WTC11 (cell line): ENCODE data around the gene PKP2. TPM values are rescaled to one million over a fixed set of nuclear protein-coding genes. Genes with fewer than 3 reads are reported as not detected.

Source experiments
- ATAC-seq: fragments of 200-7000 bp; cut with Tn5 transposase; 2 replicates; pipeline ENCODE4 v1.10.0; 2021; ENCODE audit warnings: mild to moderate bottlenecking, moderate library complexity
- CTCF ChIA-PET: fragments of 300-600 bp; sonication (Branson Sonifier 250); formaldehyde crosslinking; loops from one replicate; lab custom pipeline; 2021; ENCODE audit warnings: antibody characterized with exemption; lab: Charles Lee
- POLR2A ChIA-PET: fragments of 350-600 bp; sonication (Branson Sonifier 250); formaldehyde crosslinking; loops from one replicate; lab custom pipeline; 2021; ENCODE audit warnings: antibody characterized with exemption; lab: Charles Lee
- DNase-seq: peaks from one replicate; pipeline ENCODE4 v3.0.0; 2021; ENCODE audit warnings: low spot score
- H3K27ac Mint-ChIP-seq: 2 replicates; pipeline ENCODE4 v1.8.0; 2021; ENCODE audit warnings: mixed read lengths
- H3K27me3 Mint-ChIP-seq: 2 replicates; pipeline ENCODE4 v1.8.0; 2021; ENCODE audit warnings: low read depth, mild to moderate bottlenecking, moderate library complexity, mixed read lengths
- H3K36me3 Mint-ChIP-seq: 2 replicates; pipeline ENCODE4 v1.8.0; 2021; ENCODE audit warnings: mixed read lengths
- H3K4me1 Mint-ChIP-seq: 2 replicates; pipeline ENCODE4 v1.8.0; 2022; ENCODE audit warnings: mixed read lengths
- H3K4me3 Mint-ChIP-seq: 2 replicates; pipeline ENCODE4 v1.8.0; 2021; ENCODE audit warnings: mild to moderate bottlenecking, moderate library complexity, mixed read lengths
- H3K9me3 Mint-ChIP-seq: 2 replicates; pipeline ENCODE4 v1.8.0; 2021; ENCODE audit warnings: mixed read lengths
- ARID4B ChIP-seq: sonication (generic); formaldehyde crosslinking; IDR thresholded peaks from 2 replicates; pipeline ENCODE4 v1.8.0; 2023; ENCODE audit warnings: missing genetic modification reagents, mild to moderate bottlenecking, borderline replicate concordance
- ATF6 ChIP-seq: sonication (generic); formaldehyde crosslinking; IDR thresholded peaks from 2 replicates; pipeline ENCODE4 v1.8.1; 2023; ENCODE audit warnings: mild to moderate bottlenecking, missing genetic modification reagents
- CREM ChIP-seq: sonication (generic); formaldehyde crosslinking; IDR thresholded peaks from 2 replicates; pipeline ENCODE4 v1.8.1; 2022; ENCODE audit warnings: mild to moderate bottlenecking, missing genetic modification reagents, moderate library complexity
- ELF4 ChIP-seq: sonication (generic); formaldehyde crosslinking; IDR thresholded peaks from 2 replicates; pipeline ENCODE4 v1.8.1; 2022; ENCODE audit warnings: low read depth, mild to moderate bottlenecking, moderate library complexity, missing genetic modification reagents
- FOXJ3 ChIP-seq: sonication (generic); formaldehyde crosslinking; IDR thresholded peaks from 2 replicates; pipeline ENCODE4 v1.9.0; 2021; ENCODE audit warnings: missing genetic modification reagents, mild to moderate bottlenecking, borderline replicate concordance
- GABPB1 ChIP-seq: sonication (generic); formaldehyde crosslinking; IDR thresholded peaks from 2 replicates; pipeline ENCODE4 v1.8.1; 2023; ENCODE audit warnings: mild to moderate bottlenecking, missing genetic modification reagents
- GRHL2 ChIP-seq: fragments of 250-450 bp; sonication (Bioruptor Pico); IDR thresholded peaks from 2 replicates; pipeline ENCODE4 v1.8.0; 2022; ENCODE audit warnings: mild to moderate bottlenecking, moderate library complexity; ENCODE audit not compliant: insufficient replicate concordance, severe bottlenecking
- JAZF1 ChIP-seq: fragments of 250-450 bp; sonication (Bioruptor Pico); IDR thresholded peaks from 2 replicates; pipeline ENCODE4 v1.9.0; 2021; ENCODE audit warnings: moderate library complexity, mild to moderate bottlenecking, inconsistent platforms
- MXD4 ChIP-seq: fragments of 250-450 bp; sonication (Bioruptor Pico); IDR thresholded peaks from 2 replicates; pipeline ENCODE4 v1.8.0; 2021; ENCODE audit warnings: mild to moderate bottlenecking, moderate library complexity, borderline replicate concordance
- NFYB ChIP-seq: sonication (generic); formaldehyde crosslinking; conservative IDR thresholded peaks from 2 replicates; pipeline ENCODE4 v1.8.0; 2022; ENCODE audit warnings: low read depth, missing genetic modification reagents
- TCF7 ChIP-seq: sonication (generic); formaldehyde crosslinking; IDR thresholded peaks from 2 replicates; pipeline ENCODE4 v1.8.0; 2022; ENCODE audit warnings: mild to moderate bottlenecking, low read depth, missing genetic modification reagents, moderate library complexity
- TEAD1 ChIP-seq: sonication (generic); formaldehyde crosslinking; IDR thresholded peaks from 2 replicates; pipeline ENCODE4 v1.8.0; 2022; ENCODE audit warnings: mild to moderate bottlenecking, missing genetic modification reagents
- ZNF219 ChIP-seq: sonication (generic); formaldehyde crosslinking; IDR thresholded peaks from 2 replicates; pipeline ENCODE4 v1.8.0; 2023; ENCODE audit warnings: missing genetic modification reagents, mild to moderate bottlenecking, borderline replicate concordance
- ZNF512 ChIP-seq: sonication (generic); formaldehyde crosslinking; IDR thresholded peaks from 2 replicates; pipeline ENCODE4 v1.8.1; 2022; ENCODE audit warnings: missing genetic modification reagents, borderline replicate concordance
- total RNA-seq: library from RNA; stranded (reverse); gene quantifications from 3 replicates; pipeline ENCODE4 v1.2.3, GENCODE V29; 2021
- TF ChIP-seq, protein P1 (sequence below): sonication (generic); formaldehyde crosslinking; IDR thresholded peaks from 2 replicates; pipeline ENCODE4 v1.8.1; 2022; ENCODE audit warnings: low read depth, mild to moderate bottlenecking, moderate library complexity, missing genetic modification reagents, borderline replicate concordance
- TF ChIP-seq, protein P2 (sequence below): fragments of 250-450 bp; sonication (Bioruptor Pico); IDR thresholded peaks from 2 replicates; pipeline ENCODE4 v1.9.0; 2021; ENCODE audit warnings: mild to moderate bottlenecking
- TF ChIP-seq, protein P3 (sequence below): sonication (generic); formaldehyde crosslinking; IDR thresholded peaks from 2 replicates; pipeline ENCODE4 v1.8.1; 2022; ENCODE audit warnings: mild to moderate bottlenecking, moderate library complexity, missing genetic modification reagents
- TF ChIP-seq, protein P4 (sequence below): sonication (generic); formaldehyde crosslinking; IDR thresholded peaks from 2 replicates; pipeline ENCODE4 v1.8.0; 2022; ENCODE audit warnings: mild to moderate bottlenecking, missing genetic modification reagents

PKP2 gene
- total RNA-seq, 1 experiment from 2014 or later, result 22.0 TPM

DNA sequence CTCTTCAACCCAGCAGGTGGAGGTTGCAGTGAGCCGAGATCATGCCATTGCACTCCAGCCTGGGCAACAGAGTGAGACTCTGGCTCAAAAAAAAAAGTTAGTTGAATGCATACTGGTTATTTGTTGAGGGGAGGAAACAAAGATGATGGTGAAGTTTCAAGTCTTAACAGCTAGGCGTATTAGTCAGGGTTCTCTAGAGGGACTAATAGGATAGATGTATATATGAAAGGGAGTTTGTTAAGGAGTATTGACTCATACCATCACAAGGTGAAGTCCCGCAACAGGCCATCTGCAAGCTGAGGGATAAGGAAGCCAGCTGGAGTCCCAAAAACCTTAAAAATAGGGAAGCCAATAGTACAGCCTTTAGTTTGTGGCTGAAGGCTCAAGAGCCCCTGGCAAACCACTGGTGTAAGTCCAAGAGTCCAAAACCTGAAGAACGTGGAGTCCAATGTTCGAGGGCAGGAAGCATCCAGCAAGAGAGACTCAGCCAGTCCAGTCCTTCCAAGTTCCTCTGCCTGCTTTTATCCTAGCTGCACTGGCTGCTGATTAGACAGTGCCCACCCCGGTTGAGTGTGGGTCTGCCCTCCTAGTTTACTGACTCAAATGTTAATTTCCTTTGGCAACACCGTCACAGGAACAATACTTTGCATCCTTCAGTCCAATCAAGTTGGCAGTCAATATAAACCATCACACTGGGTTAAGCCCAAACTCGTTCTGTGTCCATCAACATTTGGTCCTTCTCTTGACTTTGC lies 26.1 kb upstream of the PKP2 start (continued):
- TF ChIP-seq ELF4 (CRISPR knock-in tag) (no peak), NFYB (CRISPR knock-in tag) (no peak)
- TF ChIP-seq, protein P1, sequence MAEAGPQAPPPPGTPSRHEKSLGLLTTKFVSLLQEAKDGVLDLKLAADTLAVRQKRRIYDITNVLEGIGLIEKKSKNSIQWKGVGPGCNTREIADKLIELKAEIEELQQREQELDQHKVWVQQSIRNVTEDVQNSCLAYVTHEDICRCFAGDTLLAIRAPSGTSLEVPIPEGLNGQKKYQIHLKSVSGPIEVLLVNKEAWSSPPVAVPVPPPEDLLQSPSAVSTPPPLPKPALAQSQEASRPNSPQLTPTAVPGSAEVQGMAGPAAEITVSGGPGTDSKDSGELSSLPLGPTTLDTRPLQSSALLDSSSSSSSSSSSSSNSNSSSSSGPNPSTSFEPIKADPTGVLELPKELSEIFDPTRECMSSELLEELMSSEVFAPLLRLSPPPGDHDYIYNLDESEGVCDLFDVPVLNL, result no peak

DNA sequence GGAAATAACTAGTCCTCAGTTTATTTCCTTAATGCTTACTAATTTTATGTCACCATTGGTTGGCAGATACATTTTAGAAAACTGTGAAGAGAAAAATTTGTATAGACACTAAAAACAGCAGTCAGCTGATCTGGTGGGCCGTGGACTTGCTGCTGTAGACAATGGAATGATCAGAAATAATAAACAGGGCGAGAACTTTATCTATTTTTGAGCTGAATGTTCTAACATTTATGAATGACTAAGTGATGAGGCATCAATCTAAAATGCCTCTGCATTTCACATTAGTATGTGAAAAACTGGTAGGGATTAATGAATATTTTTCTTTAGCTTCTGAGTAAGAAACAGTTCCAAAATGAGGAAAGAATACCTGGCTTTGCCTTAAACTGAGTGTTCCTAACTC lies 24.8 kb upstream of the PKP2 start:
- ATAC-seq (no peak), DNase-seq (no peak)
- Mint-ChIP-seq H3K4me3 (no peak overlapping the region), H3K9me3 (no peaks in the 10 kb centered on the region; the same call in 1 of the 2 replicates), H3K36me3 (no peaks in the 10 kb centered on the region), H3K4me1 (no peaks in the 10 kb centered on the region), H3K27ac (no peak overlapping the region), H3K27me3 (no peaks in the 10 kb centered on the region)
- POLR2A ChIA-PET, result no interaction called here
- TF ChIP-seq GRHL2 (CRISPR knock-in tag) (no peak), MXD4 (CRISPR knock-in tag) (no peak), JAZF1 (CRISPR knock-in tag) (no peak), FOXJ3 (CRISPR knock-in tag) (no peak)
- TF ChIP-seq, protein P2, sequence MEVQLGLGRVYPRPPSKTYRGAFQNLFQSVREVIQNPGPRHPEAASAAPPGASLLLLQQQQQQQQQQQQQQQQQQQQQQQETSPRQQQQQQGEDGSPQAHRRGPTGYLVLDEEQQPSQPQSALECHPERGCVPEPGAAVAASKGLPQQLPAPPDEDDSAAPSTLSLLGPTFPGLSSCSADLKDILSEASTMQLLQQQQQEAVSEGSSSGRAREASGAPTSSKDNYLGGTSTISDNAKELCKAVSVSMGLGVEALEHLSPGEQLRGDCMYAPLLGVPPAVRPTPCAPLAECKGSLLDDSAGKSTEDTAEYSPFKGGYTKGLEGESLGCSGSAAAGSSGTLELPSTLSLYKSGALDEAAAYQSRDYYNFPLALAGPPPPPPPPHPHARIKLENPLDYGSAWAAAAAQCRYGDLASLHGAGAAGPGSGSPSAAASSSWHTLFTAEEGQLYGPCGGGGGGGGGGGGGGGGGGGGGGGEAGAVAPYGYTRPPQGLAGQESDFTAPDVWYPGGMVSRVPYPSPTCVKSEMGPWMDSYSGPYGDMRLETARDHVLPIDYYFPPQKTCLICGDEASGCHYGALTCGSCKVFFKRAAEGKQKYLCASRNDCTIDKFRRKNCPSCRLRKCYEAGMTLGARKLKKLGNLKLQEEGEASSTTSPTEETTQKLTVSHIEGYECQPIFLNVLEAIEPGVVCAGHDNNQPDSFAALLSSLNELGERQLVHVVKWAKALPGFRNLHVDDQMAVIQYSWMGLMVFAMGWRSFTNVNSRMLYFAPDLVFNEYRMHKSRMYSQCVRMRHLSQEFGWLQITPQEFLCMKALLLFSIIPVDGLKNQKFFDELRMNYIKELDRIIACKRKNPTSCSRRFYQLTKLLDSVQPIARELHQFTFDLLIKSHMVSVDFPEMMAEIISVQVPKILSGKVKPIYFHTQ, result no peak
- TF ChIP-seq, protein P3, sequence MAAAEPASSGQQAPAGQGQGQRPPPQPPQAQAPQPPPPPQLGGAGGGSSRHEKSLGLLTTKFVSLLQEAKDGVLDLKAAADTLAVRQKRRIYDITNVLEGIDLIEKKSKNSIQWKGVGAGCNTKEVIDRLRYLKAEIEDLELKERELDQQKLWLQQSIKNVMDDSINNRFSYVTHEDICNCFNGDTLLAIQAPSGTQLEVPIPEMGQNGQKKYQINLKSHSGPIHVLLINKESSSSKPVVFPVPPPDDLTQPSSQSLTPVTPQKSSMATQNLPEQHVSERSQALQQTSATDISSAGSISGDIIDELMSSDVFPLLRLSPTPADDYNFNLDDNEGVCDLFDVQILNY (CRISPR knock-in tag), result no peak
- CTCF ChIA-PET, result interaction anchor here (3.0 kb wide), 1 partner anchor 166 kb away, joined by 14 read pairs; the partner anchor contains the start of gene YARS2

DNA sequence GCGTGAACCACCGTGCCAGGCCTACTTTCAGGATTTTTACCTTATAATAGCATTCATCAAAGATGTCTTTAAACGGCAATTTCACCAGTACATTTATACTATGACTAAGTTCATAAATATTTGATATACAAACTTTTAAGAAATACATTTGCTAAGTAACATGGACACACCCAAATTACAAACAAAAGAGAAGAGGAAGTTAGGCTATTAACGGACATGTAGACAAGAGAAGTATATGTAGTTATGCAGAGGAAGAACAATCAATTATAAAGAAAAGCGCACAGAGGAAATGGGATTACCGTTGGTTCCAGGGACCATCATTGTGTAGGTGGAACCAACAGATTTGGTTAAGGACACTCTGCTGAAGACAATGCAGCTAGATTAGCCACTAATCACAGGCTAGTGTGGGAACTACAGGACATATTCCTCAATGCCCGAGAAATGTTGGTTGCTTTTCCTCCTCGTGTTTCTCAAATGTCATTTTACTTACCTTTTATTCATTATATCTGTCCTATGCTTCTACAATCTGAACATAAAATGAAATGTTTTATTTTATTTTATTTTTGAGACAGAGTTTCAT lies 24.0 kb upstream of the PKP2 start:
- POLR2A ChIA-PET, result no interaction called here
- Mint-ChIP-seq H3K36me3 (no peaks in the 10 kb centered on the region), H3K27me3 (no peaks in the 10 kb centered on the region), H3K9me3 (no peaks in the 10 kb centered on the region; the same call in 1 of the 2 replicates), H3K4me1 (no peaks in the 10 kb centered on the region), H3K4me3 (no peak overlapping the region), H3K27ac (no peak overlapping the region)
- DNase-seq (no peak), ATAC-seq (no peak)
- CTCF ChIA-PET, result interaction anchor here (3.0 kb wide), 1 partner anchor 165 kb away, joined by 14 read pairs; the partner anchor contains the start of gene YARS2
- TF ChIP-seq TEAD1, result no peak
- TF ChIP-seq CREM (CRISPR knock-in tag), result no peak
- TF ChIP-seq ATF6, result no peak
- no peak for TF ChIP-seq TCF7 (CRISPR knock-in tag)
- no peak for TF ChIP-seq ZNF512 (CRISPR knock-in tag)
- TF ChIP-seq ARID4B (CRISPR knock-in tag), result no peak
- TF ChIP-seq, protein P4, sequence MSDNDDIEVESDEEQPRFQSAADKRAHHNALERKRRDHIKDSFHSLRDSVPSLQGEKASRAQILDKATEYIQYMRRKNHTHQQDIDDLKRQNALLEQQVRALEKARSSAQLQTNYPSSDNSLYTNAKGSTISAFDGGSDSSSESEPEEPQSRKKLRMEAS (CRISPR knock-in tag), result no peak
- no peak for TF ChIP-seq GABPB1 (CRISPR knock-in tag)
- TF ChIP-seq ZNF219 (CRISPR knock-in tag), result no peak
